Aorta (tissue), 5 donors: ENCODE results near the gene ZSWIM4. TPM values are rescaled to one million over a fixed set of nuclear protein-coding genes. Genes with fewer than 3 reads are reported as not detected.
"Not testable (repeated sequence)": the region's sequence is repeated elsewhere in the genome, so short reads cannot be mapped to it uniquely, and the experiment has no call there.

Experiments
- ATAC-seq: fragments of 200-7000 bp; cut with Tn5 transposase; one replicate; pipeline ENCODE4 v1.9.1; 2022; ENCODE audit warnings: moderate library complexity; ENCODE audit not compliant: low FRiP score
- DNase-seq, 2 donors: peaks; one replicate each; pipeline ENCODE4 v3.0.0-alpha.2; 2020
- H3K27ac ChIP-seq, 2 donors: one replicate each; pipeline ENCODE4 v1.5.1; 2013; ENCODE audit warnings: low read length in 2 of 2, mild to moderate bottlenecking in 2 of 2, moderate library complexity in 2 of 2, control low read depth in 1 of 2, inconsistent platforms in 1 of 2, low read depth in 1 of 2
- H3K27me3 ChIP-seq, 2 donors: one replicate each; pipeline ENCODE4 v1.6.1; 2013; ENCODE audit warnings: control low read depth in 1 of 2, low read length in 1 of 2, mild to moderate bottlenecking in 1 of 2, moderate library complexity in 1 of 2; ENCODE audit not compliant: insufficient read depth in 2 of 2, control insufficient read depth in 1 of 2
- H3K36me3 ChIP-seq, 2 donors: one replicate each; pipeline ENCODE4 v1.6.1; 2013; ENCODE audit warnings: control low read depth in 1 of 2, low read length in 1 of 2, mild to moderate bottlenecking in 1 of 2; ENCODE audit not compliant: insufficient read depth in 2 of 2, control insufficient read depth in 1 of 2
- H3K4me1 ChIP-seq, 2 donors: one replicate each; pipeline ENCODE4 v1.6.1; 2013; ENCODE audit warnings: low read length in 2 of 2, control low read depth in 1 of 2, mild to moderate bottlenecking in 1 of 2, moderate library complexity in 1 of 2; ENCODE audit not compliant: insufficient read depth in 2 of 2, control insufficient read depth in 1 of 2
- H3K4me3 ChIP-seq, 2 donors: one replicate each; pipeline ENCODE4 v1.5.1; 2013; ENCODE audit warnings: low read length in 2 of 2, control low read depth in 1 of 2, mild to moderate bottlenecking in 1 of 2
- H3K9me3 ChIP-seq: one replicate; pipeline ENCODE4 v1.6.1; 2013; ENCODE audit warnings: mild to moderate bottlenecking, low read length; ENCODE audit not compliant: control insufficient read depth
- WGBS, 2 donors: extraction: QIAGEN DNeasy Blood & Tissue Kit; methylation state at CpG; one replicate each; pipeline ENCODE4 v1.1.7; 2013; 5-methylcytosine and 5-hydroxymethylcytosine counted together
- intact Hi-C, 2 donors: fragments of 100-400 bp; cut with DNase I; formaldehyde crosslinking; loops; one replicate each; pipeline versions ENCODE4 v1.14.2 to v1.15.0; 2022
- long read RNA-seq, 2 donors: library from polyadenylated mRNA; unstranded; transcript quantifications; one replicate each; pipeline ENCODE4 v2.0.0, GENCODE V29; 2020 to 2021
- polyA plus RNA-seq, 2 donors: library from polyadenylated mRNA; stranded (reverse); fragments of 200-250 nt; gene quantifications; one replicate each; pipeline ENCODE4 v1.2.3, GENCODE V29; 2013
- total RNA-seq, 2 donors: library from RNA; stranded (reverse); fragmentation: NEBNext Ultra II Directional; extraction: Animal tissue kit (Norgen Biotek cat#: 25700); gene quantifications; one replicate each; pipeline ENCODE4 v1.2.1, GENCODE V29; 2021
- donor health status: healthy with polysubstance abuse.
- donor health status: Bipolar disorder and iron deficiency.
- donor health status: DM: no; HTN: no; CAD: no.
- donor health status: DM: no; HTN: no; CAD: no.
- donor health status: DM: yes; HTN: yes; CAD: no.

The ZSWIM4 gene
- total RNA-seq (10 to 100 TPM; 11.2 to 12.1 TPM), polyA plus RNA-seq (1 to 10 TPM; 2.5 to 3.1 TPM)
- long read RNA-seq, donor 1, partial matches to known transcripts = 1 of 61 reads
- long read RNA-seq, donor 1, other reads (novel, unspliced or antisense) = 60 of 61 reads
- long read RNA-seq, donor 2, partial matches to known transcripts = 8 of 15 reads
- long read RNA-seq, donor 2, other reads (novel, unspliced or antisense) = 7 of 15 reads

GRCh38 chr19:13794757-13795589 lies at the start of gene ZSWIM4:
Gene ZSWIM4 (plus strand): TSS chr19:13795443. CDS start chr19:13795649, 206 bp downstream.
- Histone ChIP-seq H3K27me3 (no peaks in the 10 kb centered on the region), H3K4me1 (peaks cover 0 to 2% of the 10 kb centered on the region in 2 donors), H3K27ac (peak within 1 kb of the TSS; percentile 23 to 98), H3K9me3 (no peaks in the 10 kb centered on the region), H3K4me3 (peak within 1 kb of the TSS; percentile 61 to 70), H3K36me3 (no peaks in the 10 kb centered on the region)
- intact Hi-C loops = no loop called here
- ATAC-seq (peak; percentile 97), DNase-seq (peak; percentile 99 to 100)
- 1% methylated on average over 51 to 71 of the region's 71 CpGs for WGBS, 2 donors

GRCh38 chr19:13747098-13747453 lies 48.2 kb upstream of the ZSWIM4 start:
- WGBS, 2 donors = 82 to 83% methylated on average over 8 of the region's 8 CpGs
- H3K4me1 ChIP-seq = peaks cover 0 to 2% of the 10 kb centered on the region in 2 donors
- intact Hi-C loops = no loop called here
- ATAC-seq = no peak
- no peak overlapping the region for H3K4me3 ChIP-seq
- H3K36me3 ChIP-seq = no peaks in the 10 kb centered on the region
- no peak for DNase-seq
- no peaks in the 10 kb centered on the region for H3K9me3 ChIP-seq
- no peaks in the 10 kb centered on the region for H3K27me3 ChIP-seq
- H3K27ac ChIP-seq = peak overlapping the region in 1 of 2 donors; percentile 8

- no peak for DNase-seq
- peaks cover 0 to 2% of the 10 kb centered on the region in 2 donors for H3K36me3 ChIP-seq
- no peak for ATAC-seq
These were observed 46.9 kb upstream of the ZSWIM4 start for GRCh38 chr19:13748169-13748828.

GRCh38 chr19:13751436-13751835 lies 43.8 kb upstream of the ZSWIM4 start:
- no peaks in the 10 kb centered on the region for H3K27me3 ChIP-seq
- no peak overlapping the region for H3K4me3 ChIP-seq
- intact Hi-C loops = no loop called here
- peaks cover 0 to 11% of the 10 kb centered on the region in 2 donors for H3K36me3 ChIP-seq
- 83 to 84% methylated on average over 16 of the region's 16 CpGs for WGBS, 2 donors
- no peaks in the 10 kb centered on the region for H3K9me3 ChIP-seq
- H3K4me1 ChIP-seq = peaks cover 0 to 2% of the 10 kb centered on the region in 2 donors
- no peak overlapping the region for H3K27ac ChIP-seq
- no peak for ATAC-seq
- DNase-seq = no peak

More at GRCh38 chr19:13748169-13748828, 46.9 kb upstream of the ZSWIM4 start:
- peaks cover 0 to 2% of the 10 kb centered on the region in 2 donors for H3K4me1 ChIP-seq
- 2% methylated on average over 25 of the region's 25 CpGs for WGBS, 2 donors
- H3K4me3 ChIP-seq = peak overlapping the region; percentile 56 to 62
- peak overlapping the region; percentile 31 to 64 for H3K27ac ChIP-seq
- H3K27me3 ChIP-seq = no peaks in the 10 kb centered on the region
- intact Hi-C loops = no loop called here
- H3K9me3 ChIP-seq = no peaks in the 10 kb centered on the region

- H3K27me3 ChIP-seq, H3K9me3 ChIP-seq, H3K27ac ChIP-seq, DNase-seq, intact Hi-C loops, ATAC-seq, H3K4me1 ChIP-seq, H3K4me3 ChIP-seq: not testable (repeated sequence)
- WGBS, 2 donors = 90 to 93% methylated on average over 7 of the region's 7 CpGs
- H3K36me3 ChIP-seq = peaks cover 0 to 12% of the 10 kb centered on the region in 2 donors
These were observed 41.6 kb upstream of the ZSWIM4 start for GRCh38 chr19:13753622-13754021.

GRCh38 chr19:13756210-13756609 lies 39.0 kb upstream of the ZSWIM4 start:
- intact Hi-C loops = no loop called here
- DNase-seq = no peak
- Histone ChIP-seq H3K27me3 (no peaks in the 10 kb centered on the region), H3K4me1 (no peaks in the 10 kb centered on the region), H3K36me3 (peaks cover 0 to 18% of the 10 kb centered on the region in 2 donors), H3K4me3 (no peak overlapping the region), H3K27ac (no peak overlapping the region), H3K9me3 (no peaks in the 10 kb centered on the region)
- WGBS, 2 donors = 97 to 99% methylated on average over 9 of the region's 9 CpGs
- ATAC-seq = no peak

- Histone ChIP-seq H3K36me3 (peaks cover 0 to 22% of the 10 kb centered on the region in 2 donors), H3K27ac (no peak overlapping the region), H3K27me3 (no peaks in the 10 kb centered on the region), H3K9me3 (no peaks in the 10 kb centered on the region), H3K4me1 (no peaks in the 10 kb centered on the region), H3K4me3 (no peak overlapping the region)
- intact Hi-C loops = no loop called here
- ATAC-seq = no peak
- 84 to 87% methylated on average over 15 of the region's 15 CpGs for WGBS, 2 donors
- no peak for DNase-seq
These were observed 37.2 kb upstream of the ZSWIM4 start for GRCh38 chr19:13757805-13758772.

GRCh38 chr19:13758795-13759194 lies 36.4 kb upstream of the ZSWIM4 start:
- H3K9me3 ChIP-seq = no peaks in the 10 kb centered on the region
- H3K4me3 ChIP-seq = no peak overlapping the region
- no peaks in the 10 kb centered on the region for H3K4me1 ChIP-seq
- no peak for DNase-seq
- no peak overlapping the region for H3K27ac ChIP-seq
- intact Hi-C loops = no loop called here
- H3K36me3 ChIP-seq = peaks cover 0 to 22% of the 10 kb centered on the region in 2 donors
- WGBS, 2 donors = 95% methylated on average over 24 of the region's 24 CpGs
- no peak for ATAC-seq
- H3K27me3 ChIP-seq = no peaks in the 10 kb centered on the region
